HL-60/S4 treated with phorbol 12-myristate 13-acetate at 8.2 ng/mL for 4 days and 3 days (cell line): ENCODE data around the gene GRK1.
"Not testable (repeated sequence)": the region's sequence is repeated elsewhere in the genome, so short reads cannot be mapped to it uniquely, and the experiment has no call there.

Source experiments
- in situ Hi-C: fragments of 300-500 bp; cut with MboI; formaldehyde crosslinking; loops from 2 replicates; pipeline ENCODE4 v1.15.0; 2022; ENCODE audit warnings: low sequenced_read_pairs

Gene GRK1

GRCh38 chr13:113742000-113742441 lies 75.0 kb downstream of the GRK1 start:
- in situ Hi-C loops = no loop called here

- in situ Hi-C loops = no loop called here
Observed at GRCh38 chr13:113742445-113743120, 75.6 kb downstream of the GRK1 start.

- in situ Hi-C loops = no loop called here
Observed at GRCh38 chr13:113743366-113744195, 76.6 kb downstream of the GRK1 start.

- in situ Hi-C loops = no loop called here
Observed at GRCh38 chr13:113744197-113745000, 77.4 kb downstream of the GRK1 start.

GRCh38 chr13:113745059-113745458 lies 78.0 kb downstream of the GRK1 start:
- in situ Hi-C loops = no loop called here

GRCh38 chr13:113745500-113746142 lies 78.6 kb downstream of the GRK1 start:
- in situ Hi-C loops = not testable (repeated sequence)

GRCh38 chr13:113746143-113746525 lies 79.1 kb downstream of the GRK1 start:
- in situ Hi-C loops = no loop called here

- in situ Hi-C loops = no loop called here
Observed at GRCh38 chr13:113746671-113747070, 79.7 kb downstream of the GRK1 start.

GRCh38 chr13:113747291-113747833 lies 80.3 kb downstream of the GRK1 start:
- in situ Hi-C loops = no loop called here

- in situ Hi-C loops = no loop called here
Observed at GRCh38 chr13:113748101-113748861, 81.3 kb downstream of the GRK1 start.

- in situ Hi-C loops = no loop called here
Observed at GRCh38 chr13:113748862-113749451, 81.9 kb downstream of the GRK1 start.

- in situ Hi-C loops = no loop called here
Observed at GRCh38 chr13:113749507-113749906, 82.5 kb downstream of the GRK1 start.

GRCh38 chr13:113749967-113750366 lies 82.9 kb downstream of the GRK1 start:
- in situ Hi-C loops = no loop called here

GRCh38 chr13:113750554-113751399 lies 83.8 kb downstream of the GRK1 start:
- in situ Hi-C loops = no loop called here

GRCh38 chr13:113751491-113751890 lies 84.5 kb downstream of the GRK1 start:
- in situ Hi-C loops = no loop called here

GRCh38 chr13:113752211-113752986 lies 85.4 kb downstream of the GRK1 start:
- in situ Hi-C loops = not testable (repeated sequence)

GRCh38 chr13:113753171-113753570 lies 86.2 kb downstream of the GRK1 start:
- in situ Hi-C loops = no loop called here

- in situ Hi-C loops = no loop called here
Observed at GRCh38 chr13:113754242-113754641, 87.2 kb downstream of the GRK1 start.
